GM12873 (cell line): ENCODE data around the gene DNMT1.

Experiments
- TF ChIP-seq, protein P1 (sequence below): IDR thresholded peaks from 2 replicates; pipeline ENCODE4 v1.5.1; 2012; ENCODE audit warnings: low read depth, mild to moderate bottlenecking, moderate library complexity, low read length, control low read depth; ENCODE audit not compliant: insufficient read depth; ENCODE audit errors: missing control alignments

Gene DNMT1

DNA sequence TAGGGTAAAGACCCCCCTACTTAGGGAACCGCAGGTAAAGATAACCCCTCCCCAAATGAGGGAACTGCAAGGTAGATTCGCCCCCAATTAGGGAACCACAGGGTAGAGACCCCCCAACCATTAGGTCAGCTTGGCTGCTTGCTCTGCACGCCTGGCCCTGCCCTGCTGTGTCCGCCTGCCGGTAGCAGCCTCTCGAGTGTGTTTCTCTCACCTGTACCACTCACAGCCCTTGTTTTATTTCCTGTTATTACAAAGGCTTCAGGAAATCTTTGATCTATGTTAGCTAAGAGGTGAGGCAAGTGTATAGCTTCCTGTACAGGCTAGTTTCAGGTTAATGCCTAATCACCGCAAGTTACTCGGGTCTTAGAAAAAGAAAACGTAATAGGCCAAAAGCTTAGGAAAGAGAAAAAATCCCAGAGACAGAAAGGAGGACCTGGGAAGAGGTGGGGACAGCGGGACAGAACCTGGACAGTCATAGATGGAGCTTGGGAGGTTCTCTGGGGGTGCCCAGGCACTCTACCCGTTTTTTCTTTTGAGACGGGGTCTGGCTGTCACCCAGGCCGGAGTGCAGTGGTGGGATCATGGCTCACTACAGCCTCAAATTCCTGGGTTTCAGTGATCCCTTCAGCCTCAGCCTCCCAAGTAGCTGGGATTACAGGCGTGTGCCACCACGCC, 51.9 kb downstream of the DNMT1 start:
- TF ChIP-seq, protein P1, sequence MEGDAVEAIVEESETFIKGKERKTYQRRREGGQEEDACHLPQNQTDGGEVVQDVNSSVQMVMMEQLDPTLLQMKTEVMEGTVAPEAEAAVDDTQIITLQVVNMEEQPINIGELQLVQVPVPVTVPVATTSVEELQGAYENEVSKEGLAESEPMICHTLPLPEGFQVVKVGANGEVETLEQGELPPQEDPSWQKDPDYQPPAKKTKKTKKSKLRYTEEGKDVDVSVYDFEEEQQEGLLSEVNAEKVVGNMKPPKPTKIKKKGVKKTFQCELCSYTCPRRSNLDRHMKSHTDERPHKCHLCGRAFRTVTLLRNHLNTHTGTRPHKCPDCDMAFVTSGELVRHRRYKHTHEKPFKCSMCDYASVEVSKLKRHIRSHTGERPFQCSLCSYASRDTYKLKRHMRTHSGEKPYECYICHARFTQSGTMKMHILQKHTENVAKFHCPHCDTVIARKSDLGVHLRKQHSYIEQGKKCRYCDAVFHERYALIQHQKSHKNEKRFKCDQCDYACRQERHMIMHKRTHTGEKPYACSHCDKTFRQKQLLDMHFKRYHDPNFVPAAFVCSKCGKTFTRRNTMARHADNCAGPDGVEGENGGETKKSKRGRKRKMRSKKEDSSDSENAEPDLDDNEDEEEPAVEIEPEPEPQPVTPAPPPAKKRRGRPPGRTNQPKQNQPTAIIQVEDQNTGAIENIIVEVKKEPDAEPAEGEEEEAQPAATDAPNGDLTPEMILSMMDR, result no peak

DNA sequence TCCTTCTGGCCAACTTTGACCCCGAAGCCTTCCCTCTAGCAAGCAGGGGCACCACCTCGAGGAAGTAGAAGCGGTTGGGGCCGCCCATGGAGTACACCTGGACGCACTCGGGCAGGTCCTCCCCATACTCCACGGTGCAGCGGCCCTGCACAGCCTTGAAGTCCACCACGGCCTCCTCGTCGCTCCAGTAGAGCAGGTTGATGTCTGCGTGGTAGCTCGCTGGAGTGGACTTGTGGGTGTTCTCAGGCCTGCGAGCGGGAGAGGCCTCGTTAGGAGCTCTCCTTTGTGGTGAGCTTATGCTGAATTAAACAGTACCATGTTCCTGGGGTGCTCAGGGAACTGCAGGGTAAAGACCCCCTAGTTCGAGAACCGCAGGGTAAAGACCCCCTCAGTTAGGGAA, 52.8 kb downstream of the DNMT1 start:
- TF ChIP-seq, protein P1, result no peak

DNA sequence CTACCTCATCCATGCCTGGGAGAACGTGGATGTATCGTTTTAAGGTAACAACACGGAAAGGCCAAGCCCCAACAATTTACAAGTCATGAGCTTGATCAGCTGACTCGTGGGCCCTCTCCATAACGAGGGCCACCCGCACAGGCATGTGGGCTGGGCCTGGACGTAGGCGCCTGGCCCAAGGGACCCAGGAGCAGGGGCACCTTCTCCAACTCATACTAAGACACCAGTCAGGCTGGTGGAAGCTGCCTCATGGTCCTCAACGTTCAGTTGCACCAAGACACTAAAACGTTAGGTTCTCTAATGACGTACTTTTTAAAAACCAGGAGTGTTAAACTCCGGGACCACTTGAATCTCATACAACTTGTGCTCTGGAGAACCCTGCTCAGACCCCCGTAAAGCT, 53.3 kb downstream of the DNMT1 start:
- TF ChIP-seq, protein P1, result no peak

DNA sequence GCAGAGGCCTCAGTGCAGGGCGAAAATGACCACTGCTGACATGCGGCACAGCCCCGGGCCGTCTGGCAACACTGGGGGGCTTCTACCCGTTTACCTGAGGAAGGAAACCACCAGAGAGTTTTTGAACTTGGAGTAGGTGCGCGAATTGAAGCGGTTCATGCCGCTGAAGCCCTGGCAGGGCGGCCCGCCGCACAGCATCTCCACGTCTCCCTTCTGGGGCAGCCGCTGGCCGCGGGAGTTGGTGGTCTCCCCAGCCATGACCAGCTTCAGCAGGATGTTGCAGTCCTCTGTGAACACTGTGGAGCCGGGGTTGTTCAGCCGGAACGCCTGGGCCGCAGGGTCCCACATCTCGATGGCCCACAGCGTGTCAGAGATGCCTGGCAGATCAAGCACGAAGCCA, 54.8 kb downstream of the DNMT1 start:
- TF ChIP-seq, protein P1, result no peak

DNA sequence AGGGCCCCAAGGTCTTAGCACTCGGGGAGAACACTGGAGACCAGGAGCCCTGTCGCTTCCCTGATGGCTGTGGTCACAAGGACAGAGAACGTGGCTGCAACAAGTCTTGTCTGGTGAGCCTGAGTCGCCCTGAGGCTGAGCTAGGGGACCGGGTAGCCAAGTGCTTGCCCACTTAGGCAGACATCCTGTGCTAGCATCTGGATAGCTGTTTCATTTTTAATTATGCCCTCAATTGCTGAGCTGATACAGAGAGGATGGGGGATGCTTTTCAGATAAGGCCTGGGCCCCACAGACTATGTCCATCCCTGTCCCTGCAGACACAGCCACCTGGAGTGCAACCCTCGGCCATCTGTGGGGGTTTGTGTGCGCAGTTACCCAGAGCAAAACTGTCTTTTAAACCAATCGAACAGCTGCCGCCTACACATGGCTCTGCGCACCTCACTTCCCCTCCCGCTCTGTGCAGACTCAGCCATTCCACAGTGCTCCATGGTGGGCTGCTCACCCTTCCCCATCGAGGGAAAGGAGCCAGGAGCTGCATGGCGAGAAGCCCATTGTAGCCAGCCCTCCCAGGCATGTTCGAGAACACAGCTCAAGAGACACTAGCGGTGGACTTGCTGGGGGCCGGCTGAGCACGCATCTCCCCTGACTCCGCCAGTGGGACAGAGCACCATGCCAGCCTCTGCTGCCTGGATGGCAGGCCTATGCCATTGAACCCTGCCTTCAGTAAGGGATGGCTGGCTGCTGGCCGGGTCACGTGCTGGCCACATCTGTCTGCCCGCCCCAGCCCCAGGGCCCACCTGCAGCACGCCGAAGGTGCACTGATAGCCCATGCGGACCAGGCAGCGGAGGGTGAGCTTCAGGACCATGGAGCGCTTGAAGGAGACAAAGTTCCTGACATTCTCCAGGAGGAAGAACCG, 55.6 kb downstream of the DNMT1 start:
- TF ChIP-seq, protein P1, result no peak

DNA sequence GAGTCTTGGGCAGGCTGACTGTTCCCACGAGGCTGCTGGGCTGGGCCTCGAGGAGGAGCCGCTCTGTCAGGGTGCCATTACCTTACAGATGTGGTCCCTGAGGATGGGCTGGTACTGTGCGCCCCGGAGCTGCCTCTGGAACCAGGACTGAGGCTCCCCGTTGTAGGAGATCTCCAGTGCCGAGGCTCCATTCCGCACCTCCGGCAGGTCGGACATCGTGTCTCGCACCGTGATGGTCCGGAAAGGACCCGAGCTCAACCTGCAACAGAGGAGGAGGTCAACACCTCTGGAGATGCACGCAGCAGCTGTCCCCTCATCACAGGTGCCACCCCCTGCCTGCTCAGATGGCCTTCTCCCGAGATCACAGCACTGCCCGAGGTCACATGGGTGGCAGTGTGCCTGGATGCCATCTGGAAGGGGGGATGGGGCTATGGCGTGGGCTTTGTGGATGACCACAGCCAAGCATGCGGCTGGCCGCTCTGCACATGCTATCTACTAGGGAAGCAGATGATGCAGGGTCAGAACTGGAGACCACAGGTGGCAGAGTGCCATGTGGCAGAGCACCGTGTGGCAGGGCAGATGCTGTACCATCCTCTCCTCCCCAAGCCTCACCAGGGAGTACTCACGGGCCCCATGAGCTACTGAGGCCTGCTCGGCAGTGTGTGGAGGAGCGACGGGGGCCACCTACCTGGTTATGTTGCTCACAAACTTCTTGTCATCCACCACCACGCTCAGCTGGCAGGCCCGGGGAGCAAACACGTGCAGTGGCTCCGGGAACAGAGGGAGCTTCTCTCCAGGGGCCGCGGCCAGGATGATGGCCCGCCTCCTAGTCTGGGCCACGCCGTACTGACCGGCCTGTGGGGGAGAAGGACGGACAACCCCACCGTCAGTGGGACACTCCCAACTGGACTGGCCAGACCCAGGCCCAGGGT, 56.7 kb downstream of the DNMT1 start:
- TF ChIP-seq, protein P1, result no peak
